GM18519 (cell line): ENCODE results near the gene OR56A1.
"Not testable (repeated sequence)": the region's sequence is repeated elsewhere in the genome, so short reads cannot be mapped to it uniquely, and the experiment has no call there.

Source experiments
- ATAC-seq: cut with Tn5 transposase; IDR thresholded peaks from one replicate; pipeline ENCODE4 v1.9.1; 2021; ENCODE audit warnings: mild to moderate bottlenecking, moderate library complexity; ENCODE audit not compliant: unreplicated experiment, low FRiP score

The OR56A1 gene

GRCh38 chr11:6030708-6031405 lies at the start of gene OR56A1:
Gene OR56A1, minus strand, starts transcription at chr11:6030758. Its CDS starts 3,066 bp downstream, at chr11:6027692.
- no peak for ATAC-seq

GRCh38 chr11:6079463-6079862 lies 48.9 kb upstream of the OR56A1 start:
- no peak for ATAC-seq

DNA sequence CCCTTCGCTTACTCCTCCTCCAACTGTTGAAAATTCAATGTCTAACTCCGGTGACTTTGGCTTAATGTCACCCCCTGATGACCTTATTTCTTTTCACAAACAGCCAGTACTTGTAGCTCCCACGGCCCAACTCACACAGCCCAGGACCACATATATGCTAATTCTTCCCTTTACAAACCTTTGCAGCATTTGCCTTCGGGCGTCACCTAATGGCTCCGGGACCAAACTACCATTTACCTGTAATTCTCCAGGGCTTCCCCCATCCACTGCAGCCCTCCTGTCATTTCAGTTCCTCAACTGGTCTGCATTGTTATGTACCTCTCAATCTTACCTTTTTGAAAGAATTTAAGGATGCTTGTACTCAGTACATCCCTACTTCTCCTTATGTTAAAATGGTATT lies 47.2 kb upstream of the OR56A1 start:
- no peak for ATAC-seq

DNA sequence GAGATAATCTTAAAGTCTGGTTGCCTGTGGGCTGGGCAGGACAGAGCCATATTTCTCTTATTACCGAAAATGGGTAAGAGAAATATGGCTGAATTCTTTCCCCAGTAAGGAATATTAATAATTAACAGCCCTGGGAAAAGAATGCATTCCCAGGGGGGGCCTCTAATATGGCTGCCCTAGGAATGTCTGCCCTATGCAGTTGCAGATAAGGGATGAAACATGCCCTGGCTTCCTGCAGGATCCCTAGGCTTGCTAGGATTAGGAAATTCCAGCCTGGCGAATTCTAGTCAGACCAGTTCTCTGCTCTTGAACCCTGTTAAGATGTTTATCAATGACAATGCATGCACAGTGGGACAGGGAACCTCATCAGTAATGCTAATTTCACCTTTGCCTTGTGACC lies 45.9 kb upstream of the OR56A1 start:
- ATAC-seq, result not testable (repeated sequence)

DNA sequence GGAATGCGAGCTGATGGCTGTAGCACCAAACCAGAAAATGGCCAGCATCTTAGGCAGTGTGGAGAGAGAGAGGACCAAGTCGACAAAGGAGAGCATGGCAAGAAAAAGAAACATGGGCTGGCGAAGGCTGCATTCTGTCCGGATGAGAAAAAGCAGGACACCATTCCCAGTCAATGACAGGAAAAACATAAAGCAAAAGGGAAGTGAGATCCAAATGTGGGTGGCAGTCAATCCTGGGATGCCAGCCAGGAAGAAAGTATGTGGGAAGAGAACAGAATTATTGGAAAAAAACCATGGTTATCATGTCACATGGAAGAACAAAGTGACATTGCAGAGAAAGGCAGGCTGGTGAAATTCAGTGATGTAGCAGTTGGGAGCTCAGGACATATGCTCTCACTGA lies 36.9 kb upstream of the OR56A1 start:
- no peak for ATAC-seq

GRCh38 chr11:6062691-6063358 lies 32.3 kb upstream of the OR56A1 start:
- ATAC-seq, result peak; percentile 47

DNA sequence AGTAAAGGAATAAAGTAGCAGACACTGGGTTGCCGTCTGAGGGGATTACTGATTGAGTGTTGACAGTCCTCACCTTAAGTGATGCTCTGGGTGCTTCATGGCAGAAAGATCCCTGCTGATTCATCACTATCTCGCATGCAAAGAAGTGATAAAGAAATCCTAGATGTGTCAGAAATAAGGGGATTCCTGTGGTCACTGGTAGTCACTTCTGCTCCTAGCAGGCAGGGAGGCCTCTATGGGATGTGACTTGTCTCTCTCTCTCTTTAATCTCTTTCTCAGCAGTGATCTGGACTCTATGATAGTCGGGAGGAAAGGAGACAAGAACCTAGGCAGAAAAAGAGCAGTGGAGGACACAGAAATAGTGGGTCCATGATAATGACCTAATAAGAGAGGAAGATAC lies 30.9 kb upstream of the OR56A1 start:
- no peak for ATAC-seq

- no peak for ATAC-seq
Observed at GRCh38 chr11:6057452-6057851, 26.9 kb upstream of the OR56A1 start.

- ATAC-seq, result no peak
Observed at GRCh38 chr11:6055569-6055968, 25.0 kb upstream of the OR56A1 start.

DNA sequence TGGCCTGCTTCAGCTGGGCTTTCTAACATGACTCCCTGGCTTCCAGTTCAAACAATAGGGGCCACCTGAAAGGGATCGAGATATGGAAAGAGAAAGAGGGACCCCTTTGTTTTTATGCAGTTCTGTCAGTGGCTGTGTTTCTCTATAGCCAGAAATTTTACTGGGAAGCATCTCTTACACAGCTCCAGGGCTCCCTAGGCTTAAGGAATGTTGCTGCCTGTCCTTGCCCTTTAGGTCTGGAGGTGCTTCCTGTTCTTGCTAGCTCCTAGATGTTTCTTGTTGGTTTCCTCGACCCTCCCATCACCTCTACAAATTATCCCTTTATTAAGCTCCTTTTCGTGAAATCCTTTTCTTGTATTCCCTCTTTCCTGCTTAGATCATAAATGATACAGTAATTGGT lies 21.8 kb upstream of the OR56A1 start:
- ATAC-seq, result no peak

- no peak for ATAC-seq
Observed at GRCh38 chr11:6040874-6041273, 10.3 kb upstream of the OR56A1 start.

DNA sequence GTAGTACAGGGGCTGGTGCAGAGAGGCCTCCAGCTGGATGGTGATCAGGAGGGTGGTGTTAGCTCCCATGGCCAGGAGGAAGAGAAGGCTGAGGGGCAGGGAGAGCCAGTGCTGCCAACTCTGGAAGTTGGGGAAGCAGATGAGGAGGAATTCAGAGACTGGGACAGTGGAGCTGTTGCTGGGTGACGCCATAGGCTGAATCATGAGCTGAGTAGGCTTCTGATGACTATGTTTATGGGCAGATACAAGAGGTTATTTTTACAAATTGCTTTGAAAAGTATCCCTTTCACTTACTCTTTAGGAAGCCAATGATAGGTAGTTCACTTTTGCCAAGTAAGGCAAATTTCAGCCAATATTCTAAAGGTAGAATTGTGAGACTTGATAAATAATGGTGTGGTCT lies 3.1 kb downstream of the OR56A1 start:
- no peak for ATAC-seq

GRCh38 chr11:6025056-6025455 lies 5.5 kb downstream of the OR56A1 start:
- no peak for ATAC-seq

GRCh38 chr11:6022956-6023355 lies 7.6 kb downstream of the OR56A1 start:
- peak; percentile 66 for ATAC-seq

GRCh38 chr11:6013042-6013441 lies 17.5 kb downstream of the OR56A1 start:
- no peak for ATAC-seq

DNA sequence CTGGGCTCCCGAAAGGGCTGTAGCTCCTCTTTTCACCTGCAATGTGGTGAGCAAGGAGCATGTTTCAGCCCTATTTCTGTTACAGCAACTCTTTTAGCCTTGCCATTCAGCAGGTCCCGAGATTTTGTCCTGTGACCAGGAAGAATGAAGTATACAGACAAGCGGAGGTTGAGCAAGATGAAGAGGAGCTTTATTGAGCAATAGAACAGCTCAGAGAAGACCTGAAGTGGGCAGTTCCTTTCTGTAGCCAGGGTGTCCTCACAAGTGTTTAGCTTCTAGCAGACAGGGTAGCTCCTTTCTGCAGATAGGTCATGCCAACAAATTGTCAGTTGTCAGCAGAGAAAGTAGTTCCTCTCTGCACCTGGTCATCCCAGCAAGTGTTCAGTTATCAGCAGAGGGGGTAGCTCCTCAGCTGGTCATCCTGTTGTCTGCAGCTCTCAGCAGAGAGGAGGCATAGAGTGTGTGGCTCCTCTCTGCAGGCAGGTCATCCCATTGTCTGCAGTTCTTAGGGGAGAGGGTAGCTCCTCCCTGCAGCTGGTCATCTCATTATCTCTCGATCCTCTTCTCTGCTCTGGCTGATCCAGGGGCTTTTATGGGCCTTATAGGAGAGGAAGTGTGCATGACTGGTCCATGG lies 18.4 kb downstream of the OR56A1 start:
- ATAC-seq, result no peak

GRCh38 chr11:6006846-6007245 lies 23.7 kb downstream of the OR56A1 start, which contains the start of gene OR56A4:
Gene OR56A4, minus strand, starts transcription at chr11:6006946. Its CDS starts 3,954 bp downstream, at chr11:6002992.
- ATAC-seq, result no peak

GRCh38 chr11:6006395-6006794 lies 24.2 kb downstream of the OR56A1 start:
- ATAC-seq, result no peak

DNA sequence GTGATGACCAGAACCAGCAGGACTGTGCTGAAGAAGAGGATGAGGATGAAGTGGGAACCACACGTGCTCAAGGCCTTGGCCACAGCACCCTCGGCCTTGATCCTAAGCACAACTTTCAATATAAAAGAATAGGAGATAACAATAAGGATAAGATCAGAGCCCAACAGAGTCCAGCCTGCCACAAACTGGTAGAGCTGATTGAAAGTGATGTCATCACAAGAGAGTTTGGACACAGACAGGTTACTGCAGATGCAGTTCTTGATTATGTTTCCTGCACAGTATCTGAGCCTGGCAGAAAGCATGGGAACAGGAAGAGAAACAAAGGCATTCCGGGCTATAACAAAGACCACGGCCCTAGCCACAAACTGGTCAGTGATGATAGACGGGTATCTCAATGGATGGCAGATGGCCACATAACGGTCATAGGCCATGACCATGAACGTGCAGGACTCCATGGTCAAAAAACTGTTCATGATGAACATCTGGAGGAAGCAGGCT lies 28.3 kb downstream of the OR56A1 start:
- no peak for ATAC-seq

DNA sequence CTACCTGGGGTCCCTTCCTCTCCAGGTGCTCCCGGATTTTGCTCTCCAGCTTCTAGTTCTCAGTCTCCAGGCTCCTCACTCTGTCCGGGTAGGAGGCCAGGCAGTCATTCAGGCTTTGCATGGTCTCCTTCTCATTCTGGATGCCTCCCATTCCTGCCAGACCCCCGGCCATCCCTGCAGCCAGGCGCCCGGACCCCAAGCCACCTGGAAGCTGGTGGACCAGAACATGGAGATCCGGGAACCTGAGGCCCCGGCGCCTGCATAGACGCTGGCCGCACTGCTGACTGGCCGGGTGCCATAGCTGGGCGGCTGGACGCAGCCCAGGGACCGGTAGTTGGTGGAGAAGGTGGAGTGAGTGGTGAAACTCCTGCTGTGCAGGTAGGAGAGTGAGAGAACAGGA lies 35.8 kb downstream of the OR56A1 start:
- no peak for ATAC-seq

- peak; percentile 59 for ATAC-seq
Observed at GRCh38 chr11:5992604-5993251, 37.8 kb downstream of the OR56A1 start.
